ENCODE data around the gene AMFR.

DNA sequence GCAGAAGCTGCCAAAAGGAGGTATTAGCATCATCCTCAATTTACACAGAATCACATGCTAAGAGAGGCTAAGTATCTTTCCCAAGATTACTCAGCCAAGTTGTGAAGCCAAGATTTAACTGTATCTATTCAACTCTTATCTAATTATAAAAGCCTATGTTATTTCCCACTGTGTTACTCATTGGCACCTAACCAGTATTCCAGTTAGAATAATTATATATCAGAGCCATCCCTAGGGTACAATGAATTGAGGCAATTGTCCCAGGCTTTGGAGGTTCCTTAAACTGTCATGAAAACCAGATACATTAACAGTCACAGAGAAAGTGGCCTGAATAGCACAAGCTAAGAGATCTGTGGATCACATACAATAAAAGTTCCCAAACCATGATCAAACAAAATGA is 10.9 kb upstream of the AMFR start:
- TF ChIP-seq, protein P1, sequence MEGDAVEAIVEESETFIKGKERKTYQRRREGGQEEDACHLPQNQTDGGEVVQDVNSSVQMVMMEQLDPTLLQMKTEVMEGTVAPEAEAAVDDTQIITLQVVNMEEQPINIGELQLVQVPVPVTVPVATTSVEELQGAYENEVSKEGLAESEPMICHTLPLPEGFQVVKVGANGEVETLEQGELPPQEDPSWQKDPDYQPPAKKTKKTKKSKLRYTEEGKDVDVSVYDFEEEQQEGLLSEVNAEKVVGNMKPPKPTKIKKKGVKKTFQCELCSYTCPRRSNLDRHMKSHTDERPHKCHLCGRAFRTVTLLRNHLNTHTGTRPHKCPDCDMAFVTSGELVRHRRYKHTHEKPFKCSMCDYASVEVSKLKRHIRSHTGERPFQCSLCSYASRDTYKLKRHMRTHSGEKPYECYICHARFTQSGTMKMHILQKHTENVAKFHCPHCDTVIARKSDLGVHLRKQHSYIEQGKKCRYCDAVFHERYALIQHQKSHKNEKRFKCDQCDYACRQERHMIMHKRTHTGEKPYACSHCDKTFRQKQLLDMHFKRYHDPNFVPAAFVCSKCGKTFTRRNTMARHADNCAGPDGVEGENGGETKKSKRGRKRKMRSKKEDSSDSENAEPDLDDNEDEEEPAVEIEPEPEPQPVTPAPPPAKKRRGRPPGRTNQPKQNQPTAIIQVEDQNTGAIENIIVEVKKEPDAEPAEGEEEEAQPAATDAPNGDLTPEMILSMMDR (IDR thresholded peaks at IDR 0.05): no peak
- no peak for TF ChIP-seq POLR2A (IDR thresholded peaks at IDR 0.05)

Measured in uterus (tissue), 2 donors.